Gastroesophageal sphincter (tissue), 4 donors: ENCODE results near the gene TP73. TPM values are rescaled to one million over a fixed set of nuclear protein-coding genes. Genes with fewer than 3 reads are reported as not detected.

ENCODE experiments used
- ATAC-seq: fragments of 150-250 bp; one replicate; pipeline ENCODE4 v1.9.1; 2016; ENCODE audit warnings: mild to moderate bottlenecking, moderate library complexity
- H3K27ac ChIP-seq, 4 donors: fragments of 200-600 bp; sonication (generic) in 3 of 4; 1 replicate in 3 of 4; 2 replicates in 1 of 4; pipeline ENCODE4 v1.5.1; 2016 to 2019
- H3K27me3 ChIP-seq: fragments of 200-600 bp; sonication (generic); one replicate; pipeline ENCODE4 v1.5.1; 2019
- H3K36me3 ChIP-seq, 2 donors: fragments of 200-600 bp; sonication (generic); one replicate each; pipeline ENCODE4 v1.5.1; 2019; ENCODE audit warnings: control low read depth in 1 of 2
- H3K4me1 ChIP-seq, 3 donors: fragments of 200-600 bp; sonication (generic); 1 replicate in 2 of 3; 2 replicates in 1 of 3; pipeline ENCODE4 v1.5.1; 2016 to 2019; ENCODE audit warnings: control low read depth in 2 of 3
- H3K4me3 ChIP-seq, 2 donors: fragments of 200-600 bp; sonication (generic); one replicate each; pipeline ENCODE4 v1.5.1; 2019; ENCODE audit warnings: mild to moderate bottlenecking in 1 of 2, moderate library complexity in 1 of 2
- H3K9me3 ChIP-seq, 3 donors: fragments of 200-600 bp; sonication (generic); one replicate each; pipeline ENCODE4 v1.5.1; 2017 to 2019; ENCODE audit warnings: control low read depth in 2 of 3
- EP300 ChIP-seq: sonication (generic); formaldehyde crosslinking; IDR thresholded peaks from one replicate; pipeline ENCODE4 v1.6.1; 2017; ENCODE audit warnings: antibody characterized with exemption, mild to moderate bottlenecking
- POLR2A ChIP-seq, 2 donors: fragments of 450-650 bp; IDR thresholded peaks; one replicate each; pipeline ENCODE4 v1.6.1; 2017; ENCODE audit warnings: antibody characterized with exemption in 2 of 2, mild to moderate bottlenecking in 2 of 2, moderate library complexity in 1 of 2
- POLR2AphosphoS5 ChIP-seq: sonication (generic); formaldehyde crosslinking; IDR thresholded peaks from one replicate; pipeline ENCODE4 v1.6.1; 2017; ENCODE audit warnings: antibody characterized with exemption
- WGBS, 2 donors: methylation state at CpG; one replicate each; pipeline ENCODE4 v1.1.5; 2018; ENCODE audit warnings: low coverage in 1 of 2; 5-methylcytosine and 5-hydroxymethylcytosine counted together
- total RNA-seq, 4 donors: library from RNA; depleted of rRNA; stranded (reverse); fragments of >200 nt; gene quantifications; one replicate each; pipeline ENCODE4 v1.1.0, GENCODE V29; 2016
- TF ChIP-seq, protein P1 (sequence below), 4 experiments: fragments of 200-600 bp in 2 of 4; fragments of 450-650 bp in 2 of 4; sonication (generic) in 1 of 4; IDR thresholded peaks; one replicate each; pipeline ENCODE4 v1.5.1; 2017 to 2019; ENCODE audit warnings: antibody characterized with exemption in 4 of 4, mild to moderate bottlenecking in 2 of 4, moderate library complexity in 2 of 4

TP73 gene
- total RNA-seq, 4 donors from 2014 or later, result 0.19 to 0.22 TPM; not detected in 2

- H3K36me3 ChIP-seq, result no peaks in the 10 kb centered on the region
- no peak overlapping the region for H3K4me3 ChIP-seq
- TF ChIP-seq POLR2A (IDR thresholded peaks at IDR 0.05), result no peak
- TF ChIP-seq, protein P1, sequence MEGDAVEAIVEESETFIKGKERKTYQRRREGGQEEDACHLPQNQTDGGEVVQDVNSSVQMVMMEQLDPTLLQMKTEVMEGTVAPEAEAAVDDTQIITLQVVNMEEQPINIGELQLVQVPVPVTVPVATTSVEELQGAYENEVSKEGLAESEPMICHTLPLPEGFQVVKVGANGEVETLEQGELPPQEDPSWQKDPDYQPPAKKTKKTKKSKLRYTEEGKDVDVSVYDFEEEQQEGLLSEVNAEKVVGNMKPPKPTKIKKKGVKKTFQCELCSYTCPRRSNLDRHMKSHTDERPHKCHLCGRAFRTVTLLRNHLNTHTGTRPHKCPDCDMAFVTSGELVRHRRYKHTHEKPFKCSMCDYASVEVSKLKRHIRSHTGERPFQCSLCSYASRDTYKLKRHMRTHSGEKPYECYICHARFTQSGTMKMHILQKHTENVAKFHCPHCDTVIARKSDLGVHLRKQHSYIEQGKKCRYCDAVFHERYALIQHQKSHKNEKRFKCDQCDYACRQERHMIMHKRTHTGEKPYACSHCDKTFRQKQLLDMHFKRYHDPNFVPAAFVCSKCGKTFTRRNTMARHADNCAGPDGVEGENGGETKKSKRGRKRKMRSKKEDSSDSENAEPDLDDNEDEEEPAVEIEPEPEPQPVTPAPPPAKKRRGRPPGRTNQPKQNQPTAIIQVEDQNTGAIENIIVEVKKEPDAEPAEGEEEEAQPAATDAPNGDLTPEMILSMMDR (IDR thresholded peaks at IDR 0.05), result no peak
- TF ChIP-seq POLR2AphosphoS5, result no peak
- no peak for TF ChIP-seq EP300
- no peak for ATAC-seq
- H3K4me1 ChIP-seq, result no peaks in the 10 kb centered on the region
- peaks cover 68% of the 10 kb centered on the region for H3K27me3 ChIP-seq
- H3K9me3 ChIP-seq, result no peaks in the 10 kb centered on the region
- WGBS, 2 donors, result no CpG with 5 or more reads among the region's 20 CpGs
- no peak overlapping the region for H3K27ac ChIP-seq
Observed at GRCh38 chr1:3753656-3754454, 101.5 kb downstream of the TP73 start.

GRCh38 chr1:3756394-3756793 lies 104.1 kb downstream of the TP73 start:
- H3K9me3 ChIP-seq, result peaks cover 0 to 13% (median 0%) of the 10 kb centered on the region in 3 donors
- H3K27ac ChIP-seq, result no peak overlapping the region
- H3K4me3 ChIP-seq, result no peak overlapping the region
- H3K4me1 ChIP-seq, result no peaks in the 10 kb centered on the region
- H3K36me3 ChIP-seq, result no peaks in the 10 kb centered on the region
- WGBS, 2 donors, result 73% methylated on average over 20 of the region's 21 CpGs; no CpG with 5 or more reads in 1 of the 2 donors
- ATAC-seq, result no peak
- TF ChIP-seq POLR2AphosphoS5, result no peak
- TF ChIP-seq, protein P1 (IDR thresholded peaks at IDR 0.05), result no peak
- no peak for TF ChIP-seq POLR2A (IDR thresholded peaks at IDR 0.05)
- no peak for TF ChIP-seq EP300
- H3K27me3 ChIP-seq, result peaks cover 89% of the 10 kb centered on the region

DNA sequence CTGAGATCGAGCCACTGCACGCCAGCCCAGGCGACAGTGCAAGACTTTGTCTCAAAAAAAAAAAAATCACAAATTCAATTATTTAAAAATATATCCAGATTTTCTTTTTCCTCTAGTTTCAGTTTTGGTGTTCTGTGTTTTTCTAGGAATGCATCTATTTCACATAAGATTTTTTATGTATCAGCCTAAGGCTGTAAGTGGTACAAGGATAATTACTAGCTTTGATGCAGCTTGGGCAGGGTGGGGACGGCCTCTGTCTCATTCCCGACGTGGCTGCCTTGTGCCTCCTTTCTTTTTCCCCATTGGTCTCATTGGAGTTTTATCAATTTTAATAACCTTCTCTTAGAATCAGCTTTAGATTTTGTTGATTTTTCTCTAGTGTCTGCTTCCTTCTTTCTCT lies 106.8 kb downstream of the TP73 start:
- peaks cover 0 to 13% (median 0%) of the 10 kb centered on the region in 3 donors for H3K9me3 ChIP-seq
- ATAC-seq, result no peak
- H3K4me3 ChIP-seq, result no peak overlapping the region
- no peaks in the 10 kb centered on the region for H3K4me1 ChIP-seq
- 60 to 82% methylated on average over 6 of the region's 6 CpGs for WGBS, 2 donors
- H3K27ac ChIP-seq, result no peak overlapping the region
- H3K36me3 ChIP-seq, result no peaks in the 10 kb centered on the region
- H3K27me3 ChIP-seq, result peaks cover 94% of the 10 kb centered on the region
- TF ChIP-seq POLR2AphosphoS5 (no peak), POLR2A (IDR thresholded peaks at IDR 0.05) (no peak), EP300 (no peak)
- TF ChIP-seq, protein P1 (IDR thresholded peaks at IDR 0.05), result no peak

DNA sequence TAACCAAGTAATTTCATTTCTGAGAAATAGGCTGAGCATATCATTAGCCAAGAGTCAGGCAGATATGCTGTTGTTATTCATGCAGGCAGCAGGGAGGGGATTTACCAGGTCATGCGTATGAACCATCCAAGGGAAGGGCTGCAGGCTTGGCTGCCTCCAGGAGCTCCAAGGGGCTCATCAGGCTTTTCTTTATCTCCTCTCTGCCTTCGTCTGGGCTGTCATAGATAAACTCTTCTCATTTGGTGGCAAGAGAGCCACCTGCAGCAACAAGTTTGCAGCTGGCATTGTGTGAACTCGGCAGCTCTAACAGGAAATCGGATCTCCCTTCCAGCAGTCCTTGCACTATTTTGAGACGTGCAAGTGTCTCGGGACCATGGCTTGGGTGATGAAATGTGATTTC lies 107.5 kb downstream of the TP73 start:
- Histone ChIP-seq H3K27ac (no peak overlapping the region), H3K27me3 (peaks cover 88% of the 10 kb centered on the region), H3K9me3 (peaks cover 0 to 13% (median 0%) of the 10 kb centered on the region in 3 donors), H3K4me1 (no peaks in the 10 kb centered on the region), H3K4me3 (no peak overlapping the region), H3K36me3 (no peaks in the 10 kb centered on the region)
- WGBS, 2 donors, result 61 to 67% methylated on average over 5 to 6 of the region's 6 CpGs
- no peak for TF ChIP-seq EP300
- TF ChIP-seq, protein P1 (IDR thresholded peaks at IDR 0.05), result no peak
- no peak for TF ChIP-seq POLR2AphosphoS5
- no peak for TF ChIP-seq POLR2A (IDR thresholded peaks at IDR 0.05)
- no peak for ATAC-seq
